BE2C (cell line): ENCODE measurements around the gene MAD2L2.
A peak's percentile ranks its signal among the peaks of the same experiment; 100 is the strongest.

Experiments used
- DNase-seq: peaks from one replicate; pipeline ENCODE4 v3.0.0-alpha.2; 2020
- H3K27me3 ChIP-seq: fragments of 250-450 bp; sonication (Bioruptor Pico); 2 replicates; pipeline ENCODE4 v1.5.1; 2020; ENCODE audit warnings: mild to moderate bottlenecking
- H3K36me3 ChIP-seq: fragments of 250-450 bp; sonication (Bioruptor Pico); 2 replicates; pipeline ENCODE4 v1.5.1; 2020; ENCODE audit warnings: mild to moderate bottlenecking
- H3K4me1 ChIP-seq: fragments of 250-450 bp; sonication (Bioruptor Pico); 2 replicates; pipeline ENCODE4 v1.5.1; 2020
- H3K4me3 ChIP-seq: 2 replicates; pipeline ENCODE4 v1.5.1; 2011; ENCODE audit warnings: low read depth, low read length
- H3K9me3 ChIP-seq: fragments of 250-450 bp; sonication (Bioruptor Pico); 2 replicates; pipeline ENCODE4 v1.5.1; 2020
- CTCF ChIP-seq: IDR thresholded peaks from 2 replicates; pipeline ENCODE4 v1.5.1; 2012; ENCODE audit warnings: mild to moderate bottlenecking, low read depth, low read length

The MAD2L2 gene

GRCh38 chr1:11682799-11683198 lies 1.9 kb upstream of the MAD2L2 start:
- Histone ChIP-seq H3K4me3 (no peak overlapping the region), H3K4me1 (0 out of 2 replicates have a peak, but pooled peaks cover 3% of the 10 kb centered on the region), H3K36me3 (no peaks in the 10 kb centered on the region), H3K27me3 (no peaks in the 10 kb centered on the region), H3K9me3 (no peaks in the 10 kb centered on the region)
- TF ChIP-seq CTCF, result no peak
- DNase-seq, result no peak

- no peaks in the 10 kb centered on the region for H3K36me3 ChIP-seq
These were observed 1.4 kb upstream of the MAD2L2 start for GRCh38 chr1:11682287-11682771.

DNA sequence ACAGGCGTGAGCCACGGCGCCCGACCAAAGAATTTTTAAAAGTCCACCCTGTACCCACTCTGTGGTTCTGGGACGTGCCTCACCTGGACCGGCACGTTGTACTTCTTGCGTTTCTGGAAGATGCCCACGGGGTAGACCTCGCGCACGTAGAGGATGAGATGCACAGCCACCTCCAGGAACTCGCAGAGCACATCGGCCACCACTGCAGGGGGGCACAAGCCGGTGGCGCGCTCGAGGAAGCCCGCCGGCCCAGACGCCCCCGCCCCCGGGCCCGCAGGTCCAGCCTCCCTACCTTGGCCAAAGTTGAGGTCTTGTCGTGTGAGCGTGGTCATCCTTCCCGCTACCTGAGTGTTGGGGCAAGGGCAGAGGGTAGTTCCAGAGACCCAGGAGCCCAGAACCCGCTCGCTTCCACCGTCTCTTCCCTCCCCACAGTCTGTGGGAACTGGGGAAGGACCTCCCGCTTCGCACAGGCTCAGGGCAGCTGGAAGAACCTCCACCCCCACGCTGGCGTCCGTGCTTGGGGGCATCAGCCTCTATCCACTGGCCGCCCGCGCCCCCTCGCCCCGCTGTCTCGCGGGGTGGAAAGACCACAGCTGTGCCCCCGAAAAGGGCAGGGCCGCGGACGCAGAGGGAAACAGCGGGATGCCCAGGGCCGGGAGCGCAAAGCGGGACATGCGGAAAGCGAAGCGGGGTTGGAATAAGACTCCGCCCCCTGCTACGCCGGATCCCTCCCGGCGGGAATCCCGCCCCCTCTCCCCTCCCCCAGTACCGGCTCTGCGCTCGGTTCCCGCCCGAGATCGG lies 478 bp downstream of the MAD2L2 start:
- no peaks in the 10 kb centered on the region for H3K36me3 ChIP-seq

More at GRCh38 chr1:11682287-11682771, 1.4 kb upstream of the MAD2L2 start:
- H3K9me3 ChIP-seq, result no peaks in the 10 kb centered on the region
- no peak for TF ChIP-seq CTCF
- H3K27me3 ChIP-seq, result no peaks in the 10 kb centered on the region
- no peak for DNase-seq
- H3K4me1 ChIP-seq, result 0 out of 2 replicates have a peak, but pooled peaks cover 3% of the 10 kb centered on the region
- no peak overlapping the region for H3K4me3 ChIP-seq

DNA sequence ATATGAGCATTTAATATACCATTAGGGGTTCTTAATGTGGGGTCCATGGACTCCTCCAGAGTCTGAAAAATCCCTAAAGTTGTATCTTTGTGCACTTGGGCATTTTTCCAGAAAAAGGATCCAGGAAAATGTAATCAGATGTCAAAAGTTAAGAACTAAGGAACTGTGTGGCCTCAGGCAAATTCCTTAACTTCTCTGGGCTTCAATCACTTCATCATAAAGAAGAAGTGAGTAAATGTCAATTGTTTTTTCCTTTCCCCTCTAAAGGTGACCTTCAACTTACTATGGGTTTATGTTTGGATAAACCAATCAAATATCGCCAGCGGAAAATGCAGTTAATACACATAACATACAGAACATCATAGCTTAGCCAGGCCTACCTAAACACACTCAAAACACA lies 2.5 kb downstream of the MAD2L2 start:
- no peak for TF ChIP-seq CTCF
- no peaks in the 10 kb centered on the region for H3K27me3 ChIP-seq
- DNase-seq, result no peak
- no peaks in the 10 kb centered on the region for H3K9me3 ChIP-seq
- H3K36me3 ChIP-seq, result no peaks in the 10 kb centered on the region
- H3K4me1 ChIP-seq, result 0 out of 2 replicates have a peak, but pooled peaks cover 3% of the 10 kb centered on the region
- H3K4me3 ChIP-seq, result no peak overlapping the region

More for the DNA sequence above, 478 bp downstream of the MAD2L2 start:
- no peaks in the 10 kb centered on the region for H3K9me3 ChIP-seq
- no peaks in the 10 kb centered on the region for H3K27me3 ChIP-seq
- TF ChIP-seq CTCF, result no peak
- peak overlapping the region; percentile 68 for H3K4me3 ChIP-seq
- 0 out of 2 replicates have a peak, but pooled peaks cover 3% of the 10 kb centered on the region for H3K4me1 ChIP-seq
- no peak for DNase-seq

DNA sequence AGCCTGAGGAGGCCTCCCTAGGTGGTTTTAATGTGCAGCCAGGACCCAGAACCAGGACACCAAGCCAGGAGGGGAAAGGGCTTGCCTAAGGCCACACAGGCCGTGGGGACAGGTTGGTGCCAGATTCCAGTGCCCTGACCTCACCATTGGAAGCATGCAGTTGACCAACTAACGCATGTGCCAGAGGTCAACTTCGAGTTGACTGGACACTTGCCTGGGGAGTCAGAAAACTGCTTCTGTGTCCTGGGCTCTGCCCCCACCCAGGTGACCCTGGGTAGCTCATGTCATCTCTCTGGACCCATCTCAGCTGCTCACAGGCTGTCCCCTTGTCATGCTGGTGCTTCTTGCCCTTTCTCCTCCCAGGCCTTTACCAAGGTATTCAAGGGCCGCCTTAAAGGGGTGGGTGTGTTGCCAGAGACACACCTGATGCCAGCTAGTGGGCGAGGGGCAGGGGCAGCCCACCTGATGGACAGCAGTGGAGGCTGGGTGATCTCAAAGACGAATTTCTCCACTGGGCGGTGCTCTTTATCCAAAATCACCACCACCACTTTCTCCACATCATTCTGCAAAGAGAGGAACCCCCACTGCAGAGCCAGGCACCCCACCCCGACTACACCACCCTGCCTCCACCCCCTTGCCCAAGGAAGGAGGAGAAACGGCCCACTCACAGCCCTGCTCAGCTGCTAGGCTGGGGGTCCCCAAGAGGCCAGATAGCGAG lies 4.4 kb downstream of the MAD2L2 start:
- Histone ChIP-seq H3K4me3 (no peak overlapping the region), H3K9me3 (no peaks in the 10 kb centered on the region), H3K27me3 (no peaks in the 10 kb centered on the region), H3K4me1 (0 out of 2 replicates have a peak, but pooled peaks cover under 1% of the 10 kb centered on the region), H3K36me3 (no peaks in the 10 kb centered on the region)
- no peak for TF ChIP-seq CTCF
- no peak for DNase-seq
